NCI-H1048 (cell line): ENCODE data around the gene RPL18.
"Not testable (repeated sequence)": the region's sequence is repeated elsewhere in the genome, so short reads cannot be mapped to it uniquely, and the experiment has no call there.

Source experiments
- DNase-seq: peaks from one replicate; lab custom pipeline; 2025; lab: John Stamatoyannopoulos, UW

RPL18 gene

DNA sequence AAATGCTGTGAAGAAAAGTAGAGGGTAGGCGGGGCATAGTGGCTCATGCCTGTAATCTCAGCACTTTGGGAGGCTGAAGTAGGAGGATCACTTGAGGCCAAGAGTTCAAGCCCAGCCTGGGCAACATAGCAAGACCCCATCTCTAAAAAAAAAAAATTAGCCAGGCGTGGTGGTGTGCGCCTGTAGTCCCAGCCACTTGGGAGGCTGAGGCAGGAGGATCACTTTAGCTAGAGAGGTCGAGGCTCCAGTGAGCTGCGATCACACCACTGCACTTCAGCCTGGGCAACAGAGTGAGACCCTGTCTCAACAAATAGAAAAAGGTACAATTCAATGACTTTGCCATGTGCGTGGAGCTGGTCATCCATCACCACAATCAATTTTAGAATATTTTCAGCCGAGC lies 41.1 kb downstream of the RPL18 start:
- DNase-seq, result not testable (repeated sequence)

DNA sequence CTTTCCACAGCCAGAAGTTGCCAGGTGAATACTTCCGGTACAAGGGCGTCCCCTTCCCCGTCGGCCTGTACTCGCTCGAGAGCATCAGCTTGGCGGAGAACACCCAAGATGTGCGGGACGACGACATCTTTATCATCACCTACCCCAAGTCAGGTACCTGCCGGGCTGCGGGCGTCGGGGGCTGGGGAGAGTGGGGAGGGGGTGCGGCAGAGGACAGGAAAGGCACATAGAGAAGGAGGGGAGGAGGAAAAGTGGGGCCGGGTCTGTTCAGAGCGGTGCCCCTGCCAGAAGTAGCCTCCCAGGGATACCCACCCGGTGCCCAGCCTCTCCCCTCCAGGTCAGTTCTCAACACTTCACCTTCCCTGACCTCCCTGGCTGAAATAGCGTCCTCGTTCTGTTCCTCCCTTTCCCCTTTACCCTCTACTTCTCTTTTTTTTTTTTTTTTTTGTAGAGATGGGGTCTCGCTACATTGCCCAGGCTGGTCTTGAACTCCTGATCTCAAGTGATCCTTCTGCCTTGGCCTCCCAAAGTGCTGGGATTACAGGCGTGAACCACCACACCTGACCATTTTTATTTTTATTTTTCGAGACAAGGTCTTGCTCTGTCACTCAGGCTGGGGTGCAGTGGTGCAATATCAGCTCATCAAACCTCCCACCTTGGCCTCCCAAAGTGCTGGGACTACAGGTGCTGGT lies 42.9 kb downstream of the RPL18 start:
- no peak for DNase-seq

DNA sequence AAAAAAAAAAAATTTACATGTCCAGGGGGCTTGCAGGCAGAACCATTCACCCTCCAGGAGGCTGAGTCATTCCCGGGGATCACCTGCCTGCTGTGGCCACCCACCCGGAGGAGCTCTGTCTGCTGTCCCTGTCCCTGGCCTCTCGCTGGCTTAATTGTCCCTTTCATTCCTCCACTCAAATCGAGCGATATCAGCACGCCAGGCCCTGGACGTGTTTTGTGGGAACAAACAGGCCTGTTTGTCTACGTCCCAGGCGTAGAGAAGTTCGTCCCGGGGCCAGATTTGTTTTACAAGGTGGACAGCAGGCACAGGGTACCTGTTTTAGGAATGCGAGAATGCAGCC lies 45.8 kb downstream of the RPL18 start:
- no peak for DNase-seq

DNA sequence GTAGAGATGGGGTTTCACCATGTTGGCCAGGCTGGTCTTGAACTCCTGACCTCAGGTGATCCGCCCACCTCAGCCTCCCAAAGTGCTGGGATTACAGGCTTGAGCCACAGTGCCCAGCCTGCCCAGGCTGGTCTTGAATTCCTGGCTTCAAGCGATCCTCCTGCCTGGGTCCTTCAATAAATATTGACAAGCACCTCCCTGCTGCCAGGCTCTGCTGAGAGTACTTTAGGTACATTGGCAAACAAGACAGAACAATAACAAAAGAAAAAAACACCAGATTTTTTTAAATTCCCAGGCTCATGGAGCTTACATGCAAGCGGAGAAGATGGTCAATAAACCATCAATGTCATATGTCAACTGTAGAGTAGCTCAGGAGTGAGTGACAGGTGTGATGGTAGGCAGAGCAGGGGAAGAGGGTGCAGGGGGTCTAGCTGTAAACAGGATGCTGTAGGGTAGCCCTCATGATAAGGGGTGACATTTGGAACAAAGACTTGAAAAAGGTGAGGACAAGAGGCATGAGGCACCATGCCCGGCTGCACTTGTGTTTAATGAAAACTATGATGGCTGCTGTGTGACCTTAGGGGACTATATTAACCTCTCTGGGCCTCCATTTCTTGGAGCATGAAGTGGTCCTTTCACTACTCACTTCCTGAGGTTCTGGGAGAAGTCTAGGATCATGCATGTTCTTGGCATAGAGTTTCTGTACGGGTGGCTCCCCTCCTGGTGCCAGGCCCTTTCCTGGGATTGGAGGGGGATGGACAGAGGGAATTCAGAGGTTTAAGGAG lies 47.4 kb downstream of the RPL18 start:
- DNase-seq, result no peak

DNA sequence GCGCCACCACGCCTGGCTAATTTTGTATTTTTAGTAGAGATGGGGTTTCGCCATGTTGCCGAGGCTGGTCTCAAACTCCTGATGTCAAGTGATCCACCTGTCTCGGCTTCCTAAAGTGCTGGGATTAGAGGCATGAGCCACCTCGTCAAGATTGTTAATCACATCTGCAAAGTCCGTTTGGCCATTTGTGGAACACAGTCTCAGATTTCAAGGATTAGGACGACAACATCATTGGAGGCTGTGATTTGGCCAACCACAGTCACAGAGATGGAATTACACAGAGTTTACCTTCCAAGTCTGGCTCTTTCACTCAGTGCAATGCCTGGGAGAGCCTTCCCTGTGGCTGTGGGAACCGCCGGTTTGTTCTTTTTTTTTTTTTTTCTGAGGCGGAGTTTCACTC lies 49.2 kb downstream of the RPL18 start:
- no peak for DNase-seq

DNA sequence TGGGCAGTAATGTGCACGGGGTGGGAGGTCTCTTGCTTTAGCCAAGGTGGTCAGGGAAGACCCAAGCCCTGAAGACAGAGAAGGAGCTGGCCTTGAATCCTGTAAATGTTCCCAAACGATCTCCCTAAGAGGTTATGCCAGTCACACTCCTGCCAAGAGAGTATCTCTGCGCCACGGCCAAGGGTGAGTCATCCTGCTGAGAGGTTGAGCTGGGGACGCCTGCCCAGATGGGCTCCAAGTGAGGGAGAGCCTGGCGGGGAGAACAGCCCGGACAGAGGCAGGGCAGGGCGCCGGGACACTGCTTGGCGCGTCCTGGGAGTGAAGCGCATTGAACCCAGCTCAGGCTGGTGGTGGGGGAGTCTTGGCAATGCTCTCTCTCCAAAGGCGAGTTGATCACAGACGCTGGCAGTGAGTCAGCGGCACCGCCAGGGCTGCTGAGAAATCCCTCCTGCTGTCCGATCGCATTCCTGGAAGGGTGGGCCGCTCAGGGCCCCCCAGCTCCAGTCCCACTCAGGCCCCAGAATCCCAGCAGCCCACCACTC lies 50.6 kb downstream of the RPL18 start:
- DNase-seq, result no peak
